GM19035 (cell line): ENCODE data around the gene ZNF679.
"Not testable (repeated sequence)": the region's sequence is repeated elsewhere in the genome, so short reads cannot be mapped to it uniquely, and the experiment has no call there.

Experiments used
- ATAC-seq: cut with Tn5 transposase; IDR thresholded peaks from one replicate; pipeline ENCODE4 v1.9.1; 2021; ENCODE audit not compliant: unreplicated experiment

ZNF679 gene

DNA sequence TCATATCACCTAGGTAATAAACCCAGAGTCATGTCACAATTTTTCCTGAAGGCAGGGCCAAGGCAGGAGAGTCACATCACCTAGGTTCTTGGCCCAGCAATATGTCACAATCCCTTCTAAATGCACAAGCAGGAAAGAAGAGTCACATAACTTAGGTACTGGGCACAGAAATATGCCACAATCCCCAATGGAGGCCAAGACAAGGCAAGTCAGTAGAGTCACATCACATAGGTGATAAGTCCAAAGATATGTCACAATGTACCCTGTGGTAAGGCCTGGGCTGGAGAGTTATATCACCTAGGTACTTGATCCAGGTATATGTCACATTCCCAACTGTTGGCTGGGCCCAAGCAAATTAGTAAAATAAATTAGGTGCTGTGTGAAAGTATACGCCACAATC lies at the start of gene ZNF679:
Gene ZNF679, plus strand, starts transcription at position 301 of the 400 bp plus-strand sequence. CDS start 20,644 bp downstream, outside the sequence.
- not testable (repeated sequence) for ATAC-seq

DNA sequence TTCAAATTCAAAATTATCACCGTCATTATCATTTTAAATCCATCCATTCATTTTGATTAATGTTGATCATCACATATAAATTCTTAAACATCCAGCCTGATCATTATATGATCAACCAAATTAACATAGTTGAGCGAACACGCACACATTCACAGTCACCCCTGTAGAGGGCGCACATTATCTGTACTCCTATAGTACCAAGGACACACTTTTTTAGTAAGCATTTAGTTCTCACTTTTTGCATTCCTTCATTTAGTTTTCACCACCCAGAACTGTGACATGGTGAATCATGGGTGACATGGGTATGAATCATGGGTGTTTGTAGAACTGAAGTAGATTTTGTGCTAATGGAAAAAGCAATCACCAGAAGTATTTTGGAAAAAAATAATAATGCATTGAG lies 47.3 kb upstream of the ZNF679 start:
- ATAC-seq, result no peak

GRCh38 chr7:64181586-64181985 lies 46.7 kb upstream of the ZNF679 start:
- ATAC-seq, result no peak

GRCh38 chr7:64182036-64182790 lies 46.1 kb upstream of the ZNF679 start:
- no peak for ATAC-seq

DNA sequence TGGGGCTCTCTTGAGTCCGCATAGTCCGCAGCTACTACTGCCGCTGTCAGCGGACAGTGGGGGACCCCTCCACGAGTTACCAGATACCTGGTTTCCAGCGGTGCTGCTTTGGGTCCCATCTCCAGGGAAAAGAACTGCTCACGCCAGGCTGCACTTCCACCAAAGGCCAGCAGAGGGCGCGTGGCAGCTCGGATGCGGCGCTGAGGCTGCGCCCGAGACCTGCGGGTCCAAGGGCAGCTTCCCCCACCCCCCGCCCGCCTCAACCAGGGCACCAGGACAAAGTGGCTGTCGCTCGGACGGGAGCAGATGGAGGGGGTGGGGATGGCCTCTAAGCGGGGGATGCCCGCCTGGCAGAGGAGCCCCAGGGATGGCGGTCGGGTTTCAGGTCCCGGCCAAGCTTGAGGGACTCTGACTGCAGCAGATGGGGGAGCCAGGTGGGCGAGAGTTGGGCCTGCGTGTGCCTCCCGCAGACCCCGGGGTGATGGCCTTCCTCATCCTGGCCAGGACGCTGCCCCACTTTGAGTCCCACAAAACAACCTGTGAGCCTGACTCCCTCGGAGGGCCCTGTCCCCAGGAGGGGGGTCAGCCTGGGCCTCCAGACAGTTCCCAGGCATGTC lies 45.0 kb upstream of the ZNF679 start:
- no peak for ATAC-seq

DNA sequence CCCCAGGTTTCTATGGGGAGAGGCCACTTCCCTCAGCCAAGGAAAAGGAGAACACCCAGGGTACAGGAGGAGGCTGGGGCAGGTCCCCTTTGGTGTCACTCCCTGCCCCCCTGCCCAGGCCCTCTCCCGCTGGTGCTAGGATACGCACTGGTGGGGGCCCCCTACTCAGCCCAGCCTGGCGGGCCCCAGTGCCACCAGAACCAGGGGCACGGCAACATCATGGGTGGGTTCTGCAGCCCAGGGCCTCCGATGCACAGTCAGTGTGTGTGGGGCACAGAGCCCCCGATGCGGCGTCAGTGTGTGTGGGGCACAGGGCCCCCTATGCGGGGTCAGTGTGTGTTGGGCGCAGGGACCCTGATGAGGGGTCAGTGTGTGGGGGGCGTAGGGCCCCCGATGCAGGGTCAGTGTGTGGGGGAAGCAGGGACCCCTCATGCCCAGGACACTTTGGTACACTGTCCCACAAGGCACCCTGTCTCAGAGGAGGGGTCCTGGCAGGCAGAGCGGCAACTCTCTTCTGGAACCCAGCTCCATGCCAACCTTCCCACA lies 44.4 kb upstream of the ZNF679 start:
- no peak for ATAC-seq

DNA sequence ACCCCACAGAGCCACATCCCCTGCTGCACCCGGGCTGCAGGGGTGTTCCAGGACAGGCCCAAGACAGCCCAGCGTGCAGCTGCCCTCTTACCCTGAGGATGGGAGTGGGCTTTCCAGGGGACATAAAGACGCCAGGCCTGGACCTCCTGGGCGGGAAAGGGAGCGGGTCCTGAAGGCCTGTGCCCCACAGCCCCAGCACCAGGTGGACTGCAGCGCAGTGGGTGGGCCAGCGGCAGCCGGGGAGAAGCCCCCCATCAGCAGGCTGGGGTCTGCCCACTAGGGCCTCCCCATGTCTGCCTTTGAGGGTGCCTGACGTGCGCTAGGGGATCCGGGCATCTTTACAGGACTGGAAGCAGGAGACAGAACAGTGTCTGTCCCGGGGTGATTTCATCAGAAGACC lies 43.9 kb upstream of the ZNF679 start:
- no peak for ATAC-seq

DNA sequence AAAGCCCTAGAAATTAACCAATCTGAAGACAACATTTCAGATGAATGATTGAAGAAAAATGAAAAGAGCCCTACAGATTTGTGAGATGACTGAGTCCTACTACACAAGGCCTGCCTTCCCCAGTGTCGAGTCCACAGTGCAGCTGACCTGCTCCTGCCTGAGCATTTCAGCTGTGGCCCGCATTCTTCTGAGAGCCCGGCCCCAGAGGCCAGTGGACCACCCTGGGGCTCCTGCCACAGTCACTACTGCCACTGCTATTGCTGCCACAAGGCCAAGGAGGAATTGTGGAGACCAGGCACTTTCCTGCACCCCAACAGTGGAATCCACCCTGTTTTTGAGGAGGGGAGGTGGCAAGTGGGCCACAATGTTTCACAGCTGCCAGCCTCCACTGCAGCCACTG lies 40.9 kb upstream of the ZNF679 start:
- no peak for ATAC-seq

DNA sequence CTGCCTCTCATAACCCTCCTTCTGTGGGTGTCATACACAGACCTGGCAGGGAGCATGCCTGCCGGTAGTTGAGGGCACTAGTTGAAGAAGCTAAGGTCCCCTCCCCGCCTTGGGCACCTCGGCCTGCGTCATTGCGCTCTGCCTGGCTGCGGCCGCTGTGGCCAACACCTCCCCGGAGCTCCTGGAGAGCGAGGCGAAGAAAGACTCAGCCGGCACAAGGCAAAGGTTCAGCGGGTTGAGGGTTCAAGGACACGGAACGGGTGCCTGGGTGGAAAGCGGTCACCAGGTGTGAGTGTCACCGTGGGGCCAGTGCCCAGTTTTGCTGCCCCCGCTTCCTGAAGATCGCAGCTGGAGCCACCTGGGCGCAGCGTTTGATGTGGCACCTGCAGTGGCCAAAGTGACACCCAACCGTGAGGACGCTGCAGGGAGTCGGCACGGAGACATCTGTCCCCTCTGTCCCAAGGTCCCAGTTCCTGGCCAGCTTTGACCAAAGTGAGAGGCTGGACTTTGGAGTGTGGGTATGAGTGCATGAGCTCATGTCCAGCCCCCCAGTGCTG lies 36.0 kb upstream of the ZNF679 start:
- ATAC-seq, result no peak

DNA sequence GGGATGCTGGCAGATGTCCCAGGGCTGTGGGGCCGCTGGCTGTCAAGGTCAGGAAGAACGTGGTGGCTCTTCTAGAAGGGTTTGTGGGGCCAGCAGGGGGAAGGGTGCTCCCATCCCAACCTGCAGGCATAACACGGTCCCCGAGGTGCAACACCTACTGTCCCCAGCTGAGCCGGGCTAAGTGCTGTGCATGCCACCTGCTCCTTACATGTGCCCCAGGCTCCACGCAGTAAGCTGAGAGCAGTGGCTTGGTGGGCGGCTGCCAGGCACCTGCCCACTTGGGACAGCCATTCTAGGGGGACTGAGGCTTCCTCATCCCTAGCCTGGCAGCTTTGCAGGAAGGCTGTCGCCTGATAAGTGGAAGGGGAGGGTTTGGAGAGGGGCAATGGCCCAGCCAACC lies 35.5 kb upstream of the ZNF679 start:
- no peak for ATAC-seq

DNA sequence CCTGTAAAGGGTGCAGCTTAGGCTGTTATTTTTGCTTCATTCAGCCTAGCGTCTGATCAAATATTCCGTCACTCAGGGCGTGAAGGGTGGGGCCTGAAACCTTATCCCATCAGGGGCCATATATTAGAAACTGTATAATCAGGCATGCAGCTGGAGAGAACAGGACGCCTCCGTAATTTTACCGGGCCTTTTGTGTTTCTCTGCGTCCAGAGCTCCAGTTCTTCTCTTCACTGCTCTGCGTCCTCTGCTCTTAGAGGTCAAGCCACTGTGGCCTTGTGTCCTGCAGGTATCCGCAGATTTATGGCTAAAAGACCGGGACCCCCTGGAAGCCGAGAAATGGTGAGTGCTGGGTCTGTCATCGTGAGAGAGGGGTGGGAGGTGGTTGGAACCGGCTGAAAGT lies 21.4 kb upstream of the ZNF679 start, which contains the start of gene ZNF735:
Gene ZNF735, plus strand, starts transcription at position 301 of the 400 bp plus-strand sequence. Its CDS starts 0 bp downstream, at position 301.
- ATAC-seq, result no peak

- ATAC-seq, result not testable (repeated sequence)
These were observed 8.5 kb upstream of the ZNF679 start for GRCh38 chr7:64219710-64220298.

DNA sequence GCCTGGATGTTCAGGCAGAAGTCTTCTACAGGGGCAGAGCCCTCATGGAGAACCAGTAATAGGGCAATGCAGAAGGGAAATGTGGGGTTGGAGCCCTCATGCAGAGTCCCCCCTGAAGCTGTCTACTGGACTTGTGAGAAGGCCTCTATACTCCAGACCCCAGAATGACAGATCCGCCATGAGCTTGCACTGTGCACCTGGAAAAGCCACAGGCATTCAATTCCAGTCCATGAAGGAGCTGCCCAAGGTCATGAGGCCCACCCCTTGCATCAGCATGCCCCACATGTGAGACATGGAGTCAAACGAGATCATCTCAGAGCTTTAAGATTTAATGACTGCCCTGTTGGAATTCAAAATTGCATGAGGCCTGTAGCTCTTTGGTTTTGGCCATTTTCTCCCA lies 4.9 kb upstream of the ZNF679 start:
- no peak for ATAC-seq

GRCh38 chr7:64266341-64266919 lies 38.2 kb downstream of the ZNF679 start:
- no peak for ATAC-seq

GRCh38 chr7:64277630-64278029 lies 49.4 kb downstream of the ZNF679 start:
- ATAC-seq, result no peak

- no peak for ATAC-seq
These were observed 66.6 kb downstream of the ZNF679 start for GRCh38 chr7:64294701-64295420.

DNA sequence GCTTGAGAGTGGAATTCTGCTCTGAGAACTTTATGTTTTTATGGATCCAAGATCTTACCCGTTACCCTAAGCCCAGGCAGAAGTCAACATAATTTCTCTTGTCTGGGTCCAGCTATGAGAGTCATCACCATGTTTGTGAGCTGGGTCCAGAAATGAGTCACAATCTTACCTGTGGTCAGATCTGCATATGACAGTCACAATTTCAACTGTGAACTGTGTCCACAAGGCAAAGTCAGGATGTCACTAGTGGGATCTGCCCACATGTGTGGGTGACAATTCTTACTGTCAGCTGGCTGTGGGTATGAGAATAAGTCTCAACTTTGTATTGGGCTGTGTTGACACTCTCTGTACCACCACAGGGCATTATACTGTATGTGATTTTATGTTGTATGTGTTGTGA lies 69.1 kb downstream of the ZNF679 start:
- ATAC-seq, result not testable (repeated sequence)

- no peak for ATAC-seq
These were observed 72.5 kb downstream of the ZNF679 start for GRCh38 chr7:64300641-64301405.

DNA sequence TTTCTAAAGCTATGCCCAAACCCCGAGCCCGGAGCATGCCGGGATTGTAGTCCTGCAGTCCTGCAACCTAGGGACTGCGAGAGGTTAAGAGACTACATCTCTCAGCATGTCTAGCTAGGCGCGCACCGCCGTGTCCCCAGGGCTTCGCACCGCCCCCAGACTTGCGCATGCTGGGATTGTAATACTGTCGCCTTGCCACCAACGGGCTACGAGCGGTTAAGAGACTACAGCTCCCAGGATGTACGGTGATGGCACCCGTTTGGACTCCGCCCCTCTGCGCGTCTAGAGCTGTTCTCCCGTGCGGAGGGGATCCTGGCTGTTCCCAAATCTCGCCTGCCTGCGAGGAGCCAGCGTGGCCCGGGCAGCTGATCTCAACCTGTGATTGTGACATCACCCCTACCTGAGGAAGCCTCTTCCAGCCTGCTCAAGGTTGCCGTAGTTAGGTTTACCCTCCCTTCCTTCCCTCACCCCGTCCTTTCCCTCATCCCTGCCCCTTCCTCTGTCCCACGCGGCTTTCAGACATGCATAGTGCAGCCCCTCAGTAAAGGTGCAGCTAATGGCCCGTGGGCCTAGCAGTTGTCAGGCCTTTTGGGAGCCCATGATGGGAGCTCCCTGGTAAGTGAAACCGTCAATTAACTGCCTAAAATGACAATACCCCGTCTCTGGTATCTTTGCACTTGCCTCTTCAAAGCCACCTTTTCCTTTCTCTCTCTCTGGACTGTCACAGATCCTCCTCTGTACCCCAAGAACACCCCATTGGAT lies 79.2 kb downstream of the ZNF679 start:
- peak; percentile 98 for ATAC-seq
